Panc1 (cell line): ENCODE results near the gene RAB5A. TPM values are rescaled to one million over a fixed set of nuclear protein-coding genes. Genes with fewer than 3 reads are reported as not detected.

Experiments
- ATAC-seq: fragments of 200-7000 bp; cut with Tn5 transposase; 2 replicates; pipeline ENCODE4 v1.9.1; 2020; ENCODE audit warnings: mild to moderate bottlenecking, moderate library complexity
- BruUV-seq: library from RNA; stranded (reverse); fragments of 400-500 nt; replicated peaks from 2 replicates; lab custom pipeline; 2021; lab: Mats Ljungman, UMichigan
- CTCF ChIA-PET: fragments of 300-600 bp; sonication (Branson Sonifier 250); formaldehyde crosslinking; loops from one replicate; lab custom pipeline; 2022; ENCODE audit warnings: antibody characterized with exemption; lab: Charles Lee
- POLR2A ChIA-PET: fragments of 300-600 bp; sonication (Branson Sonifier 250); formaldehyde crosslinking; loops from one replicate; lab custom pipeline; 2022; ENCODE audit warnings: antibody characterized with exemption; lab: Charles Lee
- DNase-seq: peaks from one replicate; pipeline ENCODE4 v3.0.0-alpha.2; 2010; ENCODE audit warnings: low read depth, low spot score
- H3K27ac ChIP-seq: 2 replicates; pipeline ENCODE4 v1.5.1; 2011; ENCODE audit warnings: mild to moderate bottlenecking, low read length, inconsistent platforms
- H3K27me3 ChIP-seq: fragments of 200-500 bp; sonication (Bioruptor generic); 2 replicates; pipeline ENCODE4 v1.6.0; 2014; ENCODE audit warnings: low read length, inconsistent platforms; ENCODE audit not compliant: control insufficient read depth, insufficient read depth
- H3K36me3 ChIP-seq: fragments of 200-500 bp; sonication (Bioruptor generic); 2 replicates; pipeline ENCODE4 v1.5.1; 2014; ENCODE audit warnings: inconsistent platforms, mild to moderate bottlenecking, low read length, moderate library complexity; ENCODE audit not compliant: control insufficient read depth, insufficient read depth
- H3K4me1 ChIP-seq: 2 replicates; pipeline ENCODE4 v1.5.1; 2011; ENCODE audit warnings: inconsistent platforms, mild to moderate bottlenecking, low read length, moderate library complexity; ENCODE audit not compliant: control insufficient read depth, insufficient read depth
- H3K4me3 ChIP-seq, 2 experiments: 2 replicates each; pipeline ENCODE4 v1.5.1; 2011 to 2012; ENCODE audit warnings: low read depth in 2 of 2, low read length in 2 of 2, mild to moderate bottlenecking in 2 of 2, inconsistent platforms in 1 of 2, moderate library complexity in 1 of 2
- H3K9me3 ChIP-seq: fragments of 200-500 bp; sonication (Bioruptor generic); 2 replicates; pipeline ENCODE4 v1.5.1; 2014; ENCODE audit warnings: low read depth, mild to moderate bottlenecking, inconsistent platforms, low read length, moderate library complexity; ENCODE audit not compliant: control insufficient read depth, insufficient read depth
- CTCF ChIP-seq: fragments of 450-650 bp; IDR thresholded peaks from 2 replicates; pipeline ENCODE4 v1.5.1; 2017; ENCODE audit warnings: mild to moderate bottlenecking
- POLR2AphosphoS5 ChIP-seq: IDR thresholded peaks from 2 replicates; pipeline ENCODE4 v1.6.1; 2012; ENCODE audit warnings: mild to moderate bottlenecking, low read depth, low read length, moderate library complexity
- REST ChIP-seq, 2 experiments: IDR thresholded peaks; 2 replicates each; pipeline ENCODE4 v1.6.1; 2011 to 2012; ENCODE audit warnings: low read depth in 2 of 2, control low read depth in 1 of 2, low read length in 1 of 2, mild to moderate bottlenecking in 1 of 2, moderate library complexity in 1 of 2; ENCODE audit not compliant: insufficient read depth in 1 of 2
- SIN3A ChIP-seq: IDR thresholded peaks from 2 replicates; pipeline ENCODE4 v1.6.1; 2012; ENCODE audit warnings: low read depth, mild to moderate bottlenecking, low read length, moderate library complexity, borderline replicate concordance; ENCODE audit not compliant: insufficient read depth
- TCF7L2 ChIP-seq: IDR thresholded peaks from 2 replicates; pipeline ENCODE4 v1.6.1; 2011; ENCODE audit warnings: mild to moderate bottlenecking, low read depth, low read length, inconsistent platforms
- in situ Hi-C: cut with HindIII; loops from 2 replicates; pipeline ENCODE4 v1.10.0; 2016; ENCODE audit warnings: low sequenced_read_pairs, low pct_unique_long_range_greater_than_20kb
- intact Hi-C: fragments of 100-400 bp; cut with micrococcal nuclease; formaldehyde crosslinking; loops from one replicate; pipeline ENCODE4 v1.10.0; 2022; ENCODE audit not compliant: unreplicated experiment
- total RNA-seq: library from RNA; stranded (reverse); gene quantifications from one replicate; pipeline ENCODE4 v1.2.1, GENCODE V29; 2021; ENCODE audit not compliant: unreplicated experiment

RAB5A gene
- total RNA-seq, 1 experiment from 2014 or later: 31.2 TPM

GRCh38 chr3:19947549-19948225 is 790 bp downstream of the RAB5A start:
- peak overlapping the region; percentile 89 to 97 for H3K4me3 ChIP-seq
- TF ChIP-seq REST (IDR thresholded peaks at IDR 0.05; ENCODE audit: insufficient read depth in 1 of 2, low read depth in 2 of 2, low read length in 1 of 2): no peak
- no peak for TF ChIP-seq TCF7L2
- 0 out of 2 replicates have a peak, but pooled peaks have one; percentile 41 for TF ChIP-seq SIN3A
- BruUV-seq: TSS peak; percentile 64
- DNase-seq (no peak), ATAC-seq (peak; percentile 32)
- peak overlapping the region; percentile 86 for H3K27ac ChIP-seq
- ChIA-PET POLR2A (no interaction called here), CTCF (no interaction called here)
- H3K4me1 ChIP-seq: peaks cover 8% of the 10 kb centered on the region
- intact Hi-C loops (no loop called here), in situ Hi-C loops (no loop called here)
- no peaks in the 10 kb centered on the region for H3K9me3 ChIP-seq
- no peaks in the 10 kb centered on the region for H3K27me3 ChIP-seq
- peaks cover 7% of the 10 kb centered on the region for H3K36me3 ChIP-seq

GRCh38 chr3:19948226-19948591 is 1.3 kb downstream of the RAB5A start:
- no peak for DNase-seq
- Histone ChIP-seq H3K27ac (peak overlapping the region; percentile 86), H3K36me3 (peaks cover 7% of the 10 kb centered on the region), H3K9me3 (no peaks in the 10 kb centered on the region), H3K4me1 (peaks cover 8% of the 10 kb centered on the region), H3K4me3 (peak overlapping the region; percentile 89 to 97), H3K27me3 (no peaks in the 10 kb centered on the region)
- ChIA-PET POLR2A (no interaction called here), CTCF (no interaction called here)
- no peak for ATAC-seq
- intact Hi-C loops (no loop called here), in situ Hi-C loops (no loop called here)
- TF ChIP-seq CTCF: no peak
- TF ChIP-seq SIN3A: no peak
- TF ChIP-seq TCF7L2: no peak
- no peak for TF ChIP-seq REST (IDR thresholded peaks at IDR 0.05; ENCODE audit: insufficient read depth in 1 of 2, low read depth in 2 of 2, low read length in 1 of 2)
- TF ChIP-seq POLR2AphosphoS5: no peak
- BruUV-seq: no TSS peak
